HG03460 (cell line): Measurements from ENCODE around the gene NDUFS8.

Experiments used
- ATAC-seq: cut with Tn5 transposase; IDR thresholded peaks from one replicate; pipeline ENCODE4 v1.9.1; 2021; ENCODE audit not compliant: unreplicated experiment

The NDUFS8 gene

DNA sequence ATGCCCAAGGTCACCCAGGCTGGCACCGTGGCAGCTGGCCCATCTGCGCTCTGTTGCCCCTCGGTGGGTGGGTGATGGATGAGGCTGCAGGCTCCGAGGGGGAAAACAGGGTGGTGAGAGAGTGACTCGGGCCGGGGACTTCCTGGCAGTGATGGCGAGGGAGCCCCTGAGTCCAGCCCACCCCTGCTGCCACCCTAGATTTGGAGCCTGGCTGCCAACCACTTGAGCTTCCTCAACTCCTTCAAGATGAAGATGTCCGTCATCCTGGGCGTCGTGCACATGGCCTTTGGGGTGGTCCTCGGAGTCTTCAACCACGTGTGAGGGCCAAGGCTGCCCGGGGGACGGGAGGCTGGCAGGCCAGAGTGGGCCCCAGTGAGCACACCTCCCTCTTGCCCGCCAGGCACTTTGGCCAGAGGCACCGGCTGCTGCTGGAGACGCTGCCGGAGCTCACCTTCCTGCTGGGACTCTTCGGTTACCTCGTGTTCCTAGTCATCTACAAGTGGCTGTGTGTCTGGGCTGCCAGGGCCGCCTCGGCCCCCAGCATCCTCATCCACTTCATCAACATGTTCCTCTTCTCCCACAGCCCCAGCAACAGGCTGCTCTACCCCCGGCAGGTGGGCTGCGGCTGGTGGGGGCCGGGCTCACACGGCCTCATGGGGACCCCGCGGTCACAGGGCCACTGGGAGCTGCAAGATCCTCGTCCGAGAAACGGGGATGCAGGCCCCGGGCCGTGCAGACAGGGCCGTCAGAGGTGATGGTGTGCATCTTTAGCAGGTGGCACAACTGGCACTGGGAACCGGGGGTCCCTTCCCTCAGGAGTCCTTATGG lies 18.4 kb downstream of the NDUFS8 start:
- no peak for ATAC-seq

DNA sequence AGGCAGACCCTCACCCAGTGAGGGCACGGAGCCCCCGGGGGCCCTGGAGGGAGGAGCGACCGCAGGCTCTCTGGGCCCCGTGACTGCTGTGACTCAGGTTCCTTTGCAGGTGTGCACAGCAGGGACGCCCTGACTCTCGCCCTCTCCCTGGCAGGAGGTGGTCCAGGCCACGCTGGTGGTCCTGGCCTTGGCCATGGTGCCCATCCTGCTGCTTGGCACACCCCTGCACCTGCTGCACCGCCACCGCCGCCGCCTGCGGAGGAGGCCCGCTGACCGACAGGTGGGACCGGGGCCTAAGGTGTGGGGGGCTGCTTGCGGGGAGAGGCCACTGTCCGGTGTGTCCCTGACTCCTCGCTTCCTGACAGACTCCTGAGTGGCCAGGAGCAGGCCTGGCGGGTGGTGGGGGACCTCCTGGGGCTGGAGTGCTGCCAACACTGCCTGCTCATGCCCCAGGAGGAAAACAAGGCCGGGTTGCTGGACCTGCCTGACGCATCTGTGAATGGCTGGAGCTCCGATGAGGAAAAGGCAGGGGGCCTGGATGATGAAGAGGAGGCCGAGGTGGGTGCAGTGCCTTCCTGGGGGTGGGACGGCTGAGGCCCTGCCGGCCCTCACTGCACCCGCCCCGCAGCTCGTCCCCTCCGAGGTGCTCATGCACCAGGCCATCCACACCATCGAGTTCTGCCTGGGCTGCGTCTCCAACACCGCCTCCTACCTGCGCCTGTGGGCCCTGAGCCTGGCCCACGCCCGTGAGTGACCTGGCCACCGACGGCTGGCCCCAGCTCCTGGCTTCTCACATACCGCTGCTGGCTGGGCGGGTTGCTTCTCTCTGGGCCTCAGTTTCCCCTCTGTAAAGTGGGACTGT lies 19.3 kb downstream of the NDUFS8 start:
- no peak for ATAC-seq

DNA sequence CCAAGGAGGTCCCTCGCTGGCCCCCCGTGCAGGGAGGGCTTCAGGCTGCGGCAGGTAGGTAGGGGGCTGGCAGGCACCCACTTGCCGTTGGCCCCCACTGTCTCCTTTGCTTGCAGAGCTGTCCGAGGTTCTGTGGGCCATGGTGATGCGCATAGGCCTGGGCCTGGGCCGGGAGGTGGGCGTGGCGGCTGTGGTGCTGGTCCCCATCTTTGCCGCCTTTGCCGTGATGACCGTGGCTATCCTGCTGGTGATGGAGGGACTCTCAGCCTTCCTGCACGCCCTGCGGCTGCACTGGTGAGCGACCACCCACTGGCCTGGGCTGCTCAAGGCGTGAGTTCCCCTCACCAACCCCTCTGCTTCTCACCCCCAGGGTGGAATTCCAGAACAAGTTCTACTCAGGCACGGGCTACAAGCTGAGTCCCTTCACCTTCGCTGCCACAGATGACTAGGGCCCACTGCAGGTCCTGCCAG lies 19.9 kb downstream of the NDUFS8 start:
- no peak for ATAC-seq

DNA sequence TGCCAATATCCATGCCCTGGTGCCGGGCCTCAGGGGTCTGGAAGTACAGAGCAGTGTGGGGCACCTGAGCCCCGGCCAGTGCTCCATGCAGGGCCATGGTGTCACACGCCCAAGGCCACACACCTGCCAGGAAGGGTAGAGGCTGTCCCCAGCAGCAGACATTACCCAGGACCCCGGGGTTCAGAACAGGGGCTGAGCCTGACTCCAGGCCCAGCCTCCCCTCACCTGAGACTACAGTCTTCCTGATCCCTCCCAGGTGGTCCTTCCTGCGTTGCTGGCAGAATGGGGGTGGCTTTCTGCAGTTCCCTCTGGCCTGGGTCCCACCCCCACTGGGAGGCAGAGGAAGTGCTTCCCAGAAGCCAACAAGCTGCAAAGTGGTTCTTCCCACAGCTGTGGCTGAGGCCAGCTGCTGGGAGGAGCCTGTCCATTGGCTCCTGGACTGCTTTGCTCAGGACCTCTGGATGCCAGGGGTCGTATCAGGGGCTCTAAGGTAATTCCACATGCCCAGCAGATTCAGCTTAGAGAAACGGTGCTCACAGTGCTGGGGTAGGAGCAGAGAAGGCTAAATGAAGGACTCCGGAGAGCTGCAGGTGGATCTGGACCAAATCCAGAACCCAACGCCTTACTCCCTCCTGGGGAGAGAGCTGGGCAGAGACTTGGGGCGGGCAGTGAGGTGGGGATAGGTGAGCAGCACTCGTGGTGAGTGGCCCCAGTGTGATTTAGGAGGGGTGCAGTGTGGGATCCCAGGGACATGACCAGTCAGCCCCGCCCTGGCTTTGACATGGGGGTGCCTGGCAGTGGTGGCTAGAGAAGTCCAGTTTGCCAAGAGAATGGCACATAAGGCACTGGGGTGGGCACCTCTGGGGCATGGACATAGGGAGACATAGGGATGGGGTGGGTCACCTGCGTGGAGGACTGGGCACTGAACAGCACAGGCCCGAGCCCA lies 21.0 kb downstream of the NDUFS8 start:
- ATAC-seq: no peak

DNA sequence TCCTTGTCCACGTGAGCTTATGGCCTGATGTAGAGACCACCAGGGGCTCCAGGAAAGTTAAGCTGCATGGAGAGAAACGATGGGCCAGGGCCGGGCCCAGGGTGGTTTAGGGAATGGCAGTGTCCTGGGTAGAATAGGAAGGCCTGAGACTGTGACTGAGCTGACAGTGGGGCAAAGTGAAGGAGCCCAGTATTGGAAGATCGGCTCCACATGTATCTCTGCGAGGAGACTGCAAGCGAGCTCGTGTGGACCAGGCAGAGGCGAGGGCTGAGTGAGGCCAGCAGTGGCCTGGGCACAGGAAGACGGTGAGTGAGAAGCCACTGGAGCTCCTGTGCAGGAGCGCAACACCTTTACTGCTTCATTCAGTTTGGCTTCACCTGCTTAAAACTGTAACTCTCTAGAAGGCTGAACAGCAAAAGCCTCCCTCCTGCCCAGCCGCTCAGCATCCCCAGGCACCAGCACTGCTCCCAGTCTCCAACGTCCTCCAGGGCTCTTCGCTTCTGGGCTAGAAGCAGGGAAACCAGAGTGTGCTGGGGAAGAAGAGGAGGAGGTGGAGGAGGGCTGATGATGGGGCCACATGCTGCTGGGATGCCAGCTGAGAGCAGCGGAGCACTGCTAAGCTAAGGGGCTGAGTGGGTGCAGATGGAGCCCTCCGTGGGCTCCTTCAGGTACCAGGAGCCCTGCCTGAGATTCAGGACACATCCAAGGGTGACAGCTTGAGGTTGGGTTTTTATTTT lies 21.8 kb downstream of the NDUFS8 start:
- no peak for ATAC-seq

DNA sequence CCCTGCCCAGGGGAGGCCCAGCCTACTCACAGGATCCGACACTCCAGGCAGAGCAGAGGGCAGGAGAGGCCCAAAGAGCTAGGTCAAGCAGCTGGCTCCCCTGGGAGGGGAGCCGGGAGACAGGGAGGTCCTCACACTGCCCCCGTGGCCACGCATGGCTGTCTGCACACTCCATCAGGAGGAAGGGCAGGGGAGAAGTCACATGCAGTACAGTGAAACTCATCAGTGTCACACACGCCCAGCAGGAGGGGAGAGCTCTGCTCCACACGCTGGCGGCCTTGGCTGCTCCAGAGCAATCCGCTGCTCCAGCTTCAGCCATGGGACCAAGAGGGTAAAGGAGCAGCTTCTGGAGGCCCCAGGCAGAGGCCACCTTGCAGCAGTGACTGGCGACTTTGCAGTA lies 22.6 kb downstream of the NDUFS8 start:
- no peak for ATAC-seq

DNA sequence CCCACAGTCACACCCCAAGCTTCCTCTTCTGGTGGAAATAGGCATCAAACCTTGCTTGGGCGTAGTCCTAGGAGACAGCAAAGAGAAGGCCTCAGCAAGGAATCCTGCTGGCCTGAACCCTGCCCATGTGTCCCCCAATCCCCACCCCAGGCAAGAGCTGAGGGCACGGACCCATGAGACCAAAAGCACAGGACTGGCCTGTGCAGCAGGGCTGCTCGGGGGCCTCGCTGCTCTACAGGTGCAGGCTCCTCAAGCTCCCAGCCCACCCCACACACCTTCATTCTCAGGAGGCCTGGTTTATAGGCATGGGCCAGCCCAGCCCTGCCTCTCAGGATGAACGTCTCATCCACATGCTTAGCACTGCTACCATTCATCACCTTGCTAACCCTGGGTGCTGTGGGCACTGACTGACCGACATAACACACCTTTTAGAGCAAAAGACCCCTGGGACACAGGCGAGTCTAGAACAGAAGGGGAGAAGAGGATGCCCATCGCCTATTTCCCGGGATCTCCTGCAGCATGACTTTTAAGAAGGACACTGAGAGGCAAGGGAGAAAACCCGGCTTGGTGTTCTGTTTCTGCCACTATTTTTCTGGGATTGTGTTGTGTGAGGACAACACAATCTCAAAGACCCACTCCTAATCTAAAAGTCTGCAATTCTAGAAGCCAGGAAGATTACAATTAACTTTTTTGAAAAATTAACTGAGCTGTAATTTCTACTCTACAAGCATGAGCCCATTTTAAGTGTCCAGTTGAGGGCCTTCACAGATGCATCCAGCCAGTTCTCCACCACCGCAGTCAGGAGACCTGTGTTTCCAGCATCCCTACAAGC lies 23.7 kb downstream of the NDUFS8 start:
- no peak for ATAC-seq

DNA sequence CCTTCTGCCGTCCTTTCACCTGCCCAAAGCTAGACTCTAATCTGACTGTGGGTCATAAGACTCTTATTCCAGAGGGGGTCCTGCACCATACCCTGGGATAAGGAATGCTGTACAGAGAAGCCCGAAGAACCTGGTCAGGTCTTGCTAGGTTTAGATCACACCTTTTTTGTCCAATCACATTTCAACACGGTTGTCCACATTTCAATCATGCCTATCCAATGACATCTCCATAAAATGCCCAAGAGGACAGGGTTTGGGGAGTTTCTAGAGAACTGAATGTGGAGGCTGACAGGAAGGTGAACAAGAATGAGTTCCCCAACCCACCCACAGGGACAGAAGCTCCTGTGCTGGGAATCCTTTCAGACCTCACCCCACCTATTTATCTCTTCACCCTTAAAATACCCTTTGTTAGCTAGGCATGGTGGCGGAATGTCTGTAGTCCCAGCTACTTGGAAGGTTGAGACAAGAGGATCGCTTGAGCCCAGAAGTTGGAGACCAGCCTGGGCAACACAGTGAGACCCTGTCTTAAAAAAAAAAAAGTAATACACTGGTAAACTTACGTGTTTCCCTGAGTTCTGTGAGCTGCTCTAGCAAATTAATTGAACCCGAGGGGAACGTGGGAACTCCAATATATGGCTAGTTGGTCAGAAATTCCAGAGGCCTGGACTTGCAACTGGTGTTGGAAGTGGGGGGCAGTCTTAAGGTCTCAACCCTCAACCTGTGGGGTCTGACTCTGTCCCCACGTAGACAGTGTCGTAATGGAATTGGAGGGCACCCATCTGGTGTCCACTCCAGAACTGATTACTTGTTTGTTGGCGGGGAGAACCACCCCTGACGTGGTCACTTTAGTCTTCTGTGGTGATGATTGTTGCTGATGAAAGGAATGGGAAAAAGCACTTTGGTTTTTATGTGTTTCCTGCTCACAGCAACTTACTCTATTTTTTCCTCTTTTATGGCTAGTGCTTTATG lies 26.1 kb downstream of the NDUFS8 start:
- ATAC-seq: no peak

DNA sequence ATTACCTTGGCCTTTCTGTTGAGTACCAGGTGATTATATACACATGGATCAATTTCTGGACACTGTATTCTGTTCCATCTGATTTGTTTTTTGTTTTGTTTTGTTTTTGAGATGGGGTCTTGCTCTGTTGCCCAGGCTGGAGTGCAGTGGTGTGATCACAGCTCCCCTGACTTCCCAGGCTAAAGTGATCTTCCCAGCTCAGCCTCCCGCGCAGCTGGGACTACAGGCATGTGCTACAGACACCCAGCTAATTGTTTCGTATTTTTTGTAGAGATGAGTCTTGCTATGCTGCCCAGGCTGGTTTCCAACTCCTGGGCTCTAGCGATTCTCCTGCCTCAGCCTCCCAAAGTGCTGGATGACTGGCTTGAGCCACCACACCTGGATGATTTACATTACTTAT lies 27.3 kb downstream of the NDUFS8 start:
- ATAC-seq: no peak

DNA sequence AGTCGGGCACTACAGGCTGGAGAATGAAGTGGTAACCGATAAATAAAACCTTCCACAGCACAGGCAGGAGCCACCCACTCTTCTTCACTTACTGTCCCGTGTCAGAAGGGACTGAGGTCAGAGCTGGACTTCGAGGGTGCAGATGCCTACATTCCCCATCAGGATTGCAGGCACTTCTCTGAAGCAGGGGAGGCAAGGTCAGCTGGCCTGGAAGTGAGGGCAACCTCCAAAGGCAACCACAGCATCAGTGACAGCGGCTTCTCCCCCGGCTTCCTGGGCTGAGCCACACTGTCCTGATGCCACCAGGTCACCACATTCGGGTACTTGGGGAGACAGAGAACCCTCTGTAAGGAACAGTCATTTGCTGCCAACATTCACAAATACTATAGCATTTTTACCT lies 31.0 kb downstream of the NDUFS8 start:
- no peak for ATAC-seq

DNA sequence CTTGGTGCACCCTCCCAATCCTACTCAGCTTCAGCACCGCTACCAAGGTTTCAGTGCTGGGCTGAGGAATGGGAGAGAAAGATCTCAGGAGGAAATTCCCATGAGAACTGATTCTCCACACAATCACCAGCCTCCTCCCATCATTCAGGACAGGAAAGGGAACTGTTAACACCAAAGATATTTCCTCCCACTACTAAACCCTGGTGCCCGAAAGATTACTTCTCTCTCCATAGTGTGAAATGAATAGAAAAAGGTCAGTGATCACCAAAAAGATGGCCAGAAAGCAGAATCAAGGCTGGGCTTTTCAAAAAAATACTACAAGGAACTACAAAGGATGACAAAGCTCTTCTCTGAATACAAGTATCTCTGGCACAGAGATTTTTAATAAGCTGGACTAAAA lies 34.4 kb downstream of the NDUFS8 start:
- no peak for ATAC-seq

DNA sequence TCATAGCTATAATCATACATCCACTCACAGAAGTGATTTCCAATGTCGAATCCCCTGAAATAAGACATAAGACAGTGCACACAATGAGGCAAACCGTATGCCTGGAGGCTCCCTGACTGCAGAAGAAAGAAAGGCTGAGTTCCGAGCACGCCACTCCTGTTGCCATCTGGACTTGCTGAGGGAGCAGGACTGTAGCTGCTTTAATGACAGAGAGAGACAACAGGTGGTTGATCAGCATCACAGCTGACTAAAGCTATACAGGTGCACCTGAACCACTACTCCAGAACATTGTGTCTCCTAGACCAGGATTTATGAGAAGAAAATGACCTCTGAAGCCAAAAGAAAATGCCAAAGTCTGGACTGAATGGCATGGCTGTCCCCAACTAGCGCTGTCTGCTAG lies 35.4 kb downstream of the NDUFS8 start:
- no peak for ATAC-seq

DNA sequence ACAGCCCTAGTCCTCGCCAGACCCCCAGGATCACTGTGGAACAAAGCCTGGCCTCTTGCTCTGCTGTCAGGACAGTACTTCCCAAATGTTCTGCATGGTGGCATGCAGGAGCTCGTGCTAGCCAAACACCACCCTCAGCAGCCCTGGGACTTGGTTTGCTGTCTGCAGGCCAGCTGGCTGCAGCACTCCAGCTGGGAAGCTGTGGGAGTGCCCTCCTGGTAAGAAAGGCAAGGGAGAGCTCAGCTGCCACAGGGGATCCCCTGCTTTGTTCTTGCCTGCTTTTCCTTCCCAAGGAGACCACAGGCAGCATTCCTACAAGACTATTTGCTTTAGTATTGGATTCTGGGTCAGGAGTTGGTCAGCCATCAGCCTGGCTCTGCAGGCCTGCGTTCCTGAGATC lies 36.3 kb downstream of the NDUFS8 start:
- no peak for ATAC-seq

DNA sequence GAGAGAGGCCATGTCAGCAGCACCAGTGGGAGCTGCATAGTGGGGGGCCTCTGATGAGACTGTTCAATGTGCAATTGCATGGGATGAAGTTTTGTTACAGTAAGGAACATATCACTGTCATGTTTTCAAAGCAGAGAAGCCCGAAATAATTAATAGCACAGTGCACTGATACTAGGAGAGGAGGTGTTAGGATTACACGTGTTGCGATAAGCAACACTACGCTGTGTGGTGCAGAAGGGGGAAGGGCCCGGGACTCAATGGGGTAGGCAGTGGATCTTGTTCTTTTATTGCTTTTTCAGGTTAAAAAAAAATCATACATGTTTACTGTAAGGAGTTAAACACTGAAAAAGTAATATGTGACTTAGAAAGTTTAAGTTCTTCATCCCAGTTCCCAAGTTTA lies 37.5 kb downstream of the NDUFS8 start:
- no peak for ATAC-seq

DNA sequence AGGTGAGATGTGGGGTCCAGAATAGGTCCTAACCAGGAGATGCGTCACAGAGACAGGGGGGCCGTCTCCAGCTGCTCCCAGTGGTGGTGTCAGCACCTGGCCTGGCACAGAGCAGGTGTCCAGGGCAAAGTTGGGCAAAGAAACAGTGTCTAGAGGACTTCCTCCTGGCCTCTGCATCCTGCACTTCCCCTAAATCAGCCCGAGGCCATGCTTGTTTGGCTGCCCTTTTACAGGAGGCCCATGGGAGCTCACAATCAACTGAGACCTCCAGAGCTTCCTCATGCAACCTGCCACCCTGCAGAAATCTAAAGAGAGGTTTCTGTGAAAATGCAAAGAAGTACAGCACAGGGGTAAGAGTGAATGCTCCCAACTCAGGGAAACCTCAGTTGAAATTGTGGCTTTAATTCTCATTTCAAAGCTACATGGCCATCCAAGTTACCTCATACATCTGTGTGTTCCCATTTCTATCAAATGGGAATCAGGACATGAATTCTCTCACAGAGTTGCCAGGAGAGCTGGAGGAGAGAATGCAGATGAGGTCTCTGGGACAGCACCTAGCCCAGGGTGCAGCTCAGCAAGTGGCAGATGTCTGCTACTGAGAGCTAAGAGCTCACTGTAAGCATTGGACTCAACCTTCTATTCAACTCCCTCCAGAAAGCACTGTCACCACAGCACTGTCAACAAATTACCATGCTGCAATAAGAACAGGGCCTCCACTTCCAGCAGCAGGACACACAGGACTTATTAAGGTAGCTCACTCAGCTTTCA lies 41.0 kb downstream of the NDUFS8 start:
- ATAC-seq: no peak

DNA sequence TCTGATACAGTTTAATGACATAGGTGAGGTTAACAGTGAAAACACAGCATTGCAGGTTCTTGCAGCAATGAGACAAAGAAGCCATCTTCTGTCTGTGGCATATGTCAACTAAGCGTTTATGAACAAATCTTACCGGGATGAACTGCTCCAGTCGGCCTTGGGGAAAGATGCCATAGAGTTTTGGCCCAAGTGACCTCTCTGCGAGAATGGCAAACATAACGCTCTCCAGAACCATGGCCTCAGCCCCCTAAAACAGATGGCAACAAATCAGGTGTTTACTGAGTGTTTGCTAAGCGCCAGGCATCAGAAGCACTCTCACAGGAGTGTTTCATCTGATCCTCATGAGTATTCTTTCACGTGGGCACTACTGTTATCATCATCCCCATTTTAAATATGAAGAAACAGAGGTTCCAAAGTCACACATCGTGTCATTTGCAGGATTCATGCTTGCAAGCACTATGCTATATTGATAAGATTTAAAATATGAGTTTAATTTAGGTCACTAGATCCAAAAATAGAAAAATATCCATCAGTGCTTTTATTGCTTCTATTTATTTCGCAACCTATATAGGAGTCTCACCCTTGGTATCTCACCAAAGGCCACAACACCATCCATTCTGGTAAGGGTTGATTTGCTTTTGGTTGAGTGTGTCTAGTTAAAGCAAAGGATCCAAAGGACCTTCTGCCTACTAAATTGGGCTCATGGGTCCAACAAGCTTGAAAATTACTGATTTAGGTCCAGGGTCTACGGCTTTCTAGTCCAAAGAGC lies 44.3 kb downstream of the NDUFS8 start:
- no peak for ATAC-seq
